B cell (primary cell): ENCODE results near the gene CTSA.

Experiments used
- CTCF ChIP-seq: fragments of 200-600 bp; IDR thresholded peaks from one replicate; pipeline ENCODE4 v1.8.0; 2022; ENCODE audit warnings: antibody characterized with exemption, mild to moderate bottlenecking
- EZH2 ChIP-seq: IDR thresholded peaks from 2 replicates; pipeline ENCODE4 v1.6.1; 2012; ENCODE audit warnings: borderline replicate concordance, low read depth, mild to moderate bottlenecking, moderate library complexity, low read length; ENCODE audit not compliant: insufficient read depth, poor library complexity, severe bottlenecking

- TF ChIP-seq EZH2: no peak
- TF ChIP-seq CTCF: no peak
These were observed 11.1 kb downstream of the CTSA start for GRCh38 chr20:45902199-45902701.
